8988T (cell line): ENCODE data around the gene POTEG.
"Not testable (repeated sequence)": the region's sequence is repeated elsewhere in the genome, so short reads cannot be mapped to it uniquely, and the experiment has no call there.

Experiments used
- DNase-seq: peaks from one replicate; pipeline ENCODE4 v3.0.0; 2011

The POTEG gene

DNA sequence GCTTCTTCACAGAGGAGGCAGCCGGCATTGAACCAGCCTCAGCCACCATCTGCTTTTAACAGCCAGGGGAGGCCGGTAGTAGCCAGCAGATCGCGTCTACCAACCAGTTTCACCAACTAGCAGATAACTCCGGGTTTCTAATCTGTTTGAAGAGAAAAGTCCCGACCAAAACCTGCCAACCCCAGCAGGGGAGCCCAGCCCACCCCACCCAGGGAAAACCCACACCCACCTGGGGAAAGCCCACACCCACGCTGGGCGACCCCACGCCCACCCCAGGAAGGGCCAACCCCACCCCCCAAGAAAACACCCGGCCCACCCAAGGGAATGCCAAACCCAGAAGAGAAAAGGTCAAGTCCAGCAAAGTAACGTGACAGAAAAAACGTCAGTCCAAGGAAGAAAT is at the start of gene POTEG:
Gene POTEG, minus strand, starts transcription at position 101 of the 400 bp plus-strand sequence. Its CDS starts 52 bp downstream, at position 49.
- not testable (repeated sequence) for DNase-seq

DNA sequence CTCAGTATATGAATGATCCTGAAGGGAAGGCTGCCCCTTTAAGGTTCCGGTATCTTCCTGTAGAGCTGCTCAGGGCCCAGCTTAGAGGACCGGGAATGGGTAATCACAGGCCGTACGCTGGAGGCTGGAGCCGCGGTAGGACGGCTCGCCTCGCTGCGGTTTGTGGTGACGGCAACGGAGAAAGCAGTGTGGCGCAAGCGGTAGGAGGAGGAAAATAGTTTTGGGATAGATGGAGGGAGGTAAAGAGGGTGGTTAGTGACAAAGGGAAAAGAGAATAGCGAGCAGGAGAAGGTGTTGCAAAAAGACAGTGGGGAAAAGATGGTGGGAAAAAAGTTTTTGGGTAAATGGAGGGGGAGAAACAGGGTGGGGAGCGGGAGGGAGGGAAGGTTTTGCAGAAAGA is 48.0 kb upstream of the POTEG start:
- not testable (repeated sequence) for DNase-seq

DNA sequence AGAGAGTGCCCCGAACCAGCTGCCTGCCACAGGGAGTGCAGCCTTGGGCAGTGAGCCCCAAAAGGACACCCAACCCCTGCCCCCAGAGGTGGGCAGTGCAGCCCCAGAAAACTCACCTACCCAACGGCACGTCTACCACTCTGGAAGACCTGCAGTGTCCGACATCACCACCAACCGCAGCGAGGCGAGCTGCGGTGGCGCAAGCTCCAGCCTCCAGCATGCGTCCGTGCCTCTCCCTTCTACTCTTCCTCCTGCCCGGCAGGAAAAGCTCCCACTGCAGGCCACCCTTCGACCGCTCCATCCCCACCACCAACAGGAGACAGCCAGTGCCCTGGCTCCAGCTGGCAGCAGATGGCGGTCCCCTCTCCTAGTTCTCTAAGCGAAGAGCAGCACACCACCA is 47.3 kb upstream of the POTEG start:
- not testable (repeated sequence) for DNase-seq

DNA sequence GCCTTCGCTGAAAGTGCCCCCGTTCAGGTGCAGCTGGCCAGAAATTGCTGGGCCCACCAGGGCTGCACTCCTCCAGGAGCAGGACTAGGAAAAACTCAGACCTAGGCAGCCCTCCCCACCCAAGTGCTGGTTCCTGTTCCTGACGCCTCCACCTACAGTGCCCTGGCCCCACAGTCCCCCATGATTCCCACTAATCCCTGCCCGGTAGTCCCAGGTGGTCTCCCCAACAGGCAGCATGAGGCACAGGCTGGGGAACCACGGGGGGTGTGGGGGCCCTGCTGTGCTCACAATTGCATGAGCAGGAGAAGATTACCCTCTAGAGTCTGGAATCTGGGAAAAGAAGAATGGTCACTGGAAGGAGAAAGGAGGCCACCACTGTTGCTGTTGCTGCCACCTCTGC is 46.4 kb upstream of the POTEG start:
- not testable (repeated sequence) for DNase-seq

DNA sequence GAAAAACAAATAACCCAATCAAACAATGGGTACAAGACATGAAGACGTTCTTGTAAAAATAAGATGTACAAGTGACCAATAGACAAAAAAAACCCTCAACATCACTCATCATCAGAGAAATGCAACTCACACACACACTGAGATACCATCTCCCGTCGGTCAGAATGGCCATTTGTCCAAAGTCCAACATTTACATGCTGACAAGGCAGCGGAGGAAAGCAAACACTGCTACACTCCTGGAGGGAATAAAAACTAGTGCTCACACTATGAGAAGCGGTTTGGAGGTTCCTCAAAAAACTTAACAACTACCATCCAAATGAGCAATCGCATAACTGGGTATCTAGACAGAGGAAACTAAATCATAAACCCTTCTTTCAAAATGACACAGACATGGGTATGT is 11.6 kb upstream of the POTEG start:
- not testable (repeated sequence) for DNase-seq

DNA sequence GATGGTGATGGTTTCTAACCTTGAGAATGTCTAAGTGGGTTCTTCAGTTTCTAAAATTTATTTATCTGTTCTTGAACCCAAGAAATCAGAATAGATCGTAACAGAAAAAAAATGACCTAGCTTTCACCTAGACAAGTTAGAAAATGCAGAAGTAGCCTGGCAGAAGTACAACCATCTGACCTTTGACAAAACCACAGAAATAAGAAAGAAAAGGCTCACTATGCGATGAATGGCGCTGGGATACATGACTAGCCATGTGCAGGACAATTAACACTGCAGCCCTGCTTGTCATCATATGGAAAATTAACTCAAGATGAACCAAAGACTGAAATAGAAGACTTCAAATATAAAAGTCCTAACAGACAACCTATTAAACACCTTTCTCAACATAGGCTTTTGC is 5.7 kb upstream of the POTEG start:
- DNase-seq, result not testable (repeated sequence)

DNA sequence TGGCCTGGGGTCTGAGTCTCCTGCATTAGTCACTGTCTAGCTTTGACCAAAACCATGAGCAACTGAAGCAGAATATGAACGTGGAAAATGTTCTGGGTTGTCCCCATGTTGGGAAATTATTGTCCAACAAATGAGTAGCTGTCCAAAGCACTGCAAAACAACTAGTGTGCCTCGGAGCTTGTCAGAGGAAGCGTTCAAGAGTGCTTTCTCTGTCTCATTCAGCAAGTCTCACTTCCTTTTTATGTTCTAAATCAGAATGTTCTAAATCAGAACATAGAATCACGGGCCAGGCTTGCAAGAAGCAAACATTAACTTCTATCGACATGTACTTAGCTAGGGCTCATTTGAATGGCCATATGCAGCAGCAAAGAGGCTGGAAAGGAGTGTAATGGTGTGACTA is 5.1 kb upstream of the POTEG start:
- DNase-seq, result not testable (repeated sequence)

DNA sequence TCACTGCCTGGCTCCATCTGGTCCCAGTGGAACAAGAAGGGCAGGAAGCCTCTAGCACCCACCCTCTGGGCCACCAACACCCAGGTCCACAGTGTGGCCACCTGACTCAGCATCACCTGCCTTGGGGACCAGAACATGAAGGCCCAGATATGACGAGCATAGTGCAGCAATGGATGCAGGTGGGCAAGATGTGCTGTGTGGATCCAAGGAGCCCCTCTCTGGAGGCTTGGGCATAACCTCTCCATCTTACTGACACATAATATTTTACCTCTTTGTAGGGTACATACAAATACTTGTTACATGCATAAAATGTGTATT is 2.9 kb upstream of the POTEG start:
- not testable (repeated sequence) for DNase-seq

DNA sequence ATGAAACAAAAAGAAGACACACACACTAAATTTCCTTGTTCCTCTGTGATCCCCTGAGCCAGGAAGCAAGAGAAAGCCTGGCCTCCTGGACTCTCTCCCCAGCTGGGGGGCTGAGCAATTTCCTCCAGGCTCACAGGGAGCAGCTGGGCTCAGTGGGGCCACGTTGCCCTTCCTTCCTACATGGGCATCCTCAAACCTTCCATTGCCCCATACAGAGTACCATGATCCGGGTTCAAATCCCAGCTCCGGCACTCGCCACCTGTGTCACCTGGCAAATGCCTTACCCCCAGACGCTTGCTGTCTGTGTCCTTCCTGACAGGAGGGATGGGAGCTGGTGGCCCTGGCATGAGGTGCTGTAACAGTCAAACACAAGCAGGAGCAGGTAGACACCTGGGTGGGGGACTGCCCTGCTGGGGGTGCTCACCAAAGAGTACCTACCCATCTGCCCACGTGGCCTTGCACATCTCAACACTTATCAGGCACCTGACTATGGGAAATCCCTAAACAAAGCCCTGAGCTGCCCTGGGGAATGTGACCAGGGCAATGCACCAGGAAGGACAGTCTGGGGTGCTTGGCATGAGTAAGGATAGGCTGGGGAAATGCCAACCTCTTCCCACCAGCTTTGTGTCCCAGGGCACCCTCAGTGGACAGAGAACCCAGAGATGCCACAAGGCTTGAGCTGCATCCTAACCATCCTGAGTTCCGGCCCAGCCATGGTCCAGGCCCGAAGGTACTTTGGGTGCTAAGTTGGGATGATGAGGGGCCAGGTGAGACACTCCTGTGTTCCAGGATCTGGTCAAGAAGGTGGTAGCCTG is 2.4 kb upstream of the POTEG start:
- not testable (repeated sequence) for DNase-seq

DNA sequence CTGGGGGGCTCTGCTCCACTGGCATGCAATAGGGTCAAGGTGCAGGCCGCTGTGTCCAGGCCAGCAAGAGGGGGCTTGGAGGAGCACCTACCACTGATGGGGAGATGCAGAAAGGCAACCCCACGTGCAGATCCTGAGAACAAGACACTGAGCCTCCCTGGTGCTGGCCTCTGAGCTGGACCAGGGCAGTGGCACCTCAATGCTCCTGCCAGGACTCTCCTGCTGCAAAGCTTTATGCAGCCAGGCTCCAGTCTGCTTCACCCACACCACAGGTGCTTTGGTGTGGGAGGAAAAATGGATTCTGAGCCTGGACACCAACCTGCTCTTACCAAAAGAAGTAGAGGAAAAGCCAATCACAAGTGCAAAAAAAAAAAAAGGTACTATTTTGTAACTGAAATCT is 1.7 kb upstream of the POTEG start:
- not testable (repeated sequence) for DNase-seq

DNA sequence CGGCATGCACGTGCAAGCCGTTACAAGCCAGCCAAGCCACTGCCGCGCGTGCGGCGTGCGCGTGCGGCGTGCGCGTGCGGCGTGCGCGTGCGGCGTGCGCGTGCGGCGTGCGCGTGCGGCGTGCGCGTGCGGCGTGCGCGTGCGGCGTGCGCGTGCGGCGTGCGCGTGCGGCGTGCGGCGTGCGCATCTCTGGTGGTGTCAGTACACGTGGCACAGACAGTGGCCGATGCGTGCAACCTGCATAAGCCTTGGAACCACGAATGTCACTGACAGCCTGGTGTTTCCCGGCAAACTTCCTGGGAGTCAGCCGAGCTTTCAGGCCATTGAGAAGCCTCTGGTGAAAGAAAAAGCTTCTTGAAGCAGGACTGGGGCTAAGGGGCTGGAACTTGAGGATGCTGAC is 750 bp upstream of the POTEG start:
- not testable (repeated sequence) for DNase-seq

DNA sequence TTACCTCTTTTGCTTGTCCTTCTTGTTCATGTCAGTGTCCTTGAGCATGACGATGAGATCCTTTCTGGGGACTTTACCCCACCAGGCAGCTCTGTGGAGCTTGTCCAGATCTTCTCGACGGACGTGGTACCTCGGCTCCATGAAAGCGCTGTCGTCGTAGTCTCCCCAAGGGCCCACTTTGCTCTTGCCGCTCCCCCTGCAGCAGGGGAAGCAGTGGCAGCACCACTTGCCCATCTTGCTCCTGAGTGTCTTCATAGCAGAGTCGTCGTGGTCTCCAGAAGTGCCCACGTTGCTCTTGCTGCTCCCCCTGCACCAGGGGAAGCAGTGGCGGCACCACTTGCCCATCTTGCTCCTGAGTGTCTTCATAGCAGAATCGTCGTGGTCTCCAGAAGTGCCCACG is 376 bp downstream of the POTEG start:
- not testable (repeated sequence) for DNase-seq

DNA sequence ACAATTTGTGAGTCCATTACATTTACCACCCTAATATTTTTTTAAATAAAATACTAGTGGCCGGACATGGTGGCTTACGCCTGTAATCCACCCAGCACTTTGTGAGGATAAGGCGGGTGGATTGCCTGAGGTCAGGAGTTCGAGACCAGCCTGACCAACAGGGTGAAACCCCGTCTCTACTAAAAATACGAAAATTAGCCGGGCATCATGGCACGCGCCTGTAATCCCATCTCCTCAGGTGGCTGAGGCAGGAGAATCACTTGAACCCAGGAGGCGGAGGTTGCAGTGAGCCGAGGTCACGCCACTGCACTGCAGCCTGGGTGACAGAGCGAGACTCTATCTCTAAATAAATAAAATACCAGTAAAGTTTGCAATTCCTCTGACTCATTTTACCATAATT is 25.6 kb downstream of the POTEG start:
- not testable (repeated sequence) for DNase-seq

DNA sequence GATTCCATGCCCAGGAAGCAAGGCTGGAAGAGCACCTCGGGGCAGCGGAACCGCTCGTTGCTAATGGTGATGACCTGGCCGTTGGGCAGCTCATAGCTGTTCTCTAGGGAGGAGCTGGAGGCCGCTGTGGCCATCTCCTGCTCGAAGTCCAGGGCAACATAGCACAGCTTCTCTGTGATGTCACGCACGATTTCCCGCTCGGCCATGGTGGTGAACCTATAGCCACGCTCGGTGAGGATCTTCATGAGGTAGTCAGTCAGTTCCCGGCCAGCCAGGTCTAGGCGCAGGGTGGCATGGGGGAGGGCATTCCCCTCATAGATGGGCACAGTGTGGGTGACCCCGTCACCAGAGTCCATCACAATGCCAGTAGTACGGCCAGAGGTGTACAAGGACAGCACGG is 32.0 kb downstream of the POTEG start:
- not testable (repeated sequence) for DNase-seq

DNA sequence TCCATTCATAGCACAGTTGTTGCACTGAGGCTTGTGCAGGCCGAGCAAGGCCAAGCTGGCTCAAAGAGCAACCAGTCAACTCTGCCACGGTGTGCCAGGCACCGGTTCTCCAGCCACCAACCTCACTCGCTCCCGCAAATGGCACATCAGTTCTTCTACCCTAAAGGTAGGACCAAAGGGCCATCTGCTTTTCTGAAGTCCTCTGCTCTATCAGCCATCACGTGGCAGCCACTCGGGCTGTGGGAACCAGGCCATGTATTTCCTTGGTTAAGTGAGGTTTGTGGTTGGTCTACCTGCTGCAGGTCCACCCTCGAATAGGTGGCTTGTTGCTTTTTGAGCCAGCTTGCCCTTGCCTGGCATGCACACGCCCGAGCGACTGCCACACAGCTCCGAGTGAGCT is 39.4 kb downstream of the POTEG start:
- DNase-seq, result not testable (repeated sequence)

DNA sequence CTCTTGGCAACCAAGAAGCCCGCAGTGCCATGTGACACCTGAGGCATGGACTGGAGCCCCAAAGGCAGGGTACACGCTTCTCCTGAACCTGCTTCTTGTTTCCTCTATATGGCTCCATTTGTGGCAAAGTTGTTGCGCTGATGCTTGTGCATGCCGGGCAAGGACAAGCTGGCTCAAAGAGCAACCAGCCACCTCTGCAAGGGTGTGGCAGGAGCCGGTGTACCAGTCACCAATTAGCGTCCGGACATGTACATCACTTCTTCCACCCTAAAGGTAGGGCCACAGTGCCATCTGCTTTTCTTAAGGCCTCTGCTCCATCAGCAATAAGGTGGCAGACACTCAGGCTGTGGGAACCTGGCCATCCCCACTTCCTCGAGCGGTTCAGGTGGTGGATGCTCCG is 43.9 kb downstream of the POTEG start:
- DNase-seq, result not testable (repeated sequence)

DNA sequence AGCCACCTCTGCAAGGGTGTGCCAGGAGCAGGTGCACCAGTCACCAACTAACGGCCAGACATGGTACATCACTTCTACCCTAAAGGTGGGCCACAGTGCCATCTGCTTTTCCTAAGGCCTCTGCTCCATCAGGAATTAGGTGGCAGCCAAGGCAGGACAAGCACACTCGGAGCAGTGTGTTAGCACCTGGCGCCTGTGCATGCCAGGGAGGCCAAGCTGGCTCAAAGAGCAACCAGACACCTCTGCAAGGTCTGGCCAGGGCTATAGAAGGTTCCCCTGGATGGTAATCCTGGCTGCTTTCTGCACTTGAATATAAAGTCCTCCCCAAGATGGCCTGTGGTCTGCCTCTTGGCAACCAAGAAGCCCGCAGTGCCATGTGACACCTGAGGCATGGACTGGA is 45.4 kb downstream of the POTEG start:
- not testable (repeated sequence) for DNase-seq

DNA sequence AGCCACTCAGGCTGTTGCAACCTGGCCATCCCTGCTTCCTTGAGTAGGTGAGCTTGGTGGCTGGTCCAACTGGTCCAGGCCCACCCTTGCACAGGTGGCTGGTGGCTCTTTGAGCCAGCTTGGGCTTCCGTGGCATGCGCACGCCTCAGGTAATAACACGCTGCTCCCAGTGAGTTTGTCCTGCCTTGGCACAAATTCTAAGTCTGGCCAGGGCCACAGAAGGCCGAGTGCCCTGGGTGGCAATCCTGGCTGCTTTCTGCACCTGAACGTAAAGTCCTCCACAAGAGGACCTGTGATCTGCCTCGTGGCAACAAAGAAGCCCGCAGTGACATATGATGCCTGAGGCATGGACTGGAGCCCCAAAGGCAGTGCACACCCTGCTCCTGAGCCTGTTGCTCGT is 47.1 kb downstream of the POTEG start:
- DNase-seq, result not testable (repeated sequence)

DNA sequence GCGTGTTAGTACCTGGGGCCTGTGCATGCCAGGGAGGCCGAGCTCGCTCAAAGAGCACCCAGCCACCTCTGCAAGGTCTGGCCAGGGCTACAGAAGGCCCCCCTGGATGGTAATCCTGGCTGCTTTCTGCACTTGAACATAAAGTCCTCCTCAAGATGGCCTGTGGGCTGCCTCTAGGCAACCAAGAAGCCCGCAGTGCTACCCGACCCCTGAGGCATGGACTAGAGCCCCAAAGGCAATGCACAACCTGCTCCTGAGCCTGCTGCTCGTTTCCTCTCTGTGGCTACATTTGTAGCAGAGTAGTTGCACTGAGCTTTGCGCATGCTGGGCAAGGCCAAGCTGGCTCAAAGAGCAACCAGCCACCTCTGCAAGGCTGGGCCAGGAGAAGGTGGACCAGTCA is 47.8 kb downstream of the POTEG start:
- not testable (repeated sequence) for DNase-seq

DNA sequence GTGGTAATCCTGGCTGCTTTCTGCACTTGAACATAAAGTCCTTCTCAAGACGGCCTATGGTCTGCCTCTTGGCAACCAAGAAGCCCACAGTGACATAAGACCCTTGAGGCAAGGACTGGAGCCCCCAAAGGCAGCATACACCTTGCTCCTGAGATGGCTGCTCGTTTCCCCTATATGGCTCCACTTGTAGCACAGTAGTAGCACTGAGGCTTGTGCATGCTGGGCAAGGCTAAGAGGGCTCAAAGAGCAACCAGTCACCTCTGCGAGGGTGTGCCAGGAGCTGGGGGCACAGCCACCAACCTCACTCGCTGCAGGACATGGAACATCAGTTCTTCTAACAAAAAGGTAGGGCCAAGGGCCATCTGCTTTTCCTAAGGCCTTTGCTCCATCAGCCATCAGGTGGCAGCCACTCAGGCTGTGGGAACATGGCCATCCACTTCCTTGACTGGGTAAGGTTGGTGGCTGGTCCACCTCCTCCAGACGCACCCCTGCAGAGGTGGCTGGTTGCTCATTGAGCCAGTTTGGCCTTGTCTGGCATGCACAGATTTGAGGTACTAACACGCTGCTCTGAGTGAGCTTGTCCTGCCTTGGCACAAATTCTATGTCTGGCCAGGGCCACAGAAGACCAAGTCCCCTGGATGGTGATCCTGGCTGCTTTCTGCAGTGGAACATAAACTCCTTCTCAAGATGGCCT is 49.9 kb downstream of the POTEG start:
- DNase-seq, result not testable (repeated sequence)

DNA sequence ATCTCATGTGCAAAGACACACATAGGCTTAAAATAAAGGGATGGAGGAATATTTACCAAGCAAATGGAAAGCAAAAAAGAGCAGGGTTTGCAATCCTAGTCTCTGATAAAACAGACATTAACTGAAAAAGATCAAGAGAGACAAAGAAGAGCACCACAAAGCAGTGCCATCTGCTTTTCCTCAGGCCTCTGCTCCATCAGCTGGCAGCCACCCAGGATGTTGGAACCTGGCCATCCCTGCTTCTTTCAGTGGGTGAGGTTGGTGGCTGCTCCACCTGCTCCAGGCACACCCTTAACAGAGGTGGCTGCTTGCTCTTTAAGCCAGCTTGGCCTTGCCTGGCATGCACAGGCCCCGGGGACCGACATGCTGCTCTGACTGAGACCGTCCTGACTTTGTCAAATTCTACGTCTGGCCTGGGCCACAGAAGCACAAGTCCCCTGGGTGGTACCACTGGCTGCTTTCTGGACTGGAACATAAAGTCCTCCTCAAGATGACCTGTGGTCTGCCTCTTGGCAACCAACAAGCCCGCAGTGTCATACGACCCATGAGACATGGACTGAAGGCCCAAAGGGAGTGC is 51.0 kb downstream of the POTEG start:
- not testable (repeated sequence) for DNase-seq

DNA sequence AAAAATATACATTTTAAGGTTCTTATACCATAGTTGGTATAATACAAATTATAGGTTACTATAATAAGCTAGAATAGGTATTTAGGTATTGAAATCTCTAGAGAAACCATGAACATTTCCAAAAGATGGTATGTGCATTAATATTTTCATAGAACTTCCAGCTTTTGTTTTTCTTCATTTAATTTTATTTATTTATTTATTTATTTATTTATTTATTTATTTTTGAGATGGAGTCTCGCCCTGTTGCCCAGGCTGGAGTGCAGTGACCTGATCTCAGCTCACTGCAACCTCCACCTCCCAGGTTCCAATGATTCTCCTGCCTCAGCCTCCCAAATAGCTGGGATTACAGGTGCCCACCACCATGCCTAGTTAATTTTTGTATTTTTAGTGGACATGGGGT is 54.0 kb downstream of the POTEG start:
- DNase-seq, result not testable (repeated sequence)

DNA sequence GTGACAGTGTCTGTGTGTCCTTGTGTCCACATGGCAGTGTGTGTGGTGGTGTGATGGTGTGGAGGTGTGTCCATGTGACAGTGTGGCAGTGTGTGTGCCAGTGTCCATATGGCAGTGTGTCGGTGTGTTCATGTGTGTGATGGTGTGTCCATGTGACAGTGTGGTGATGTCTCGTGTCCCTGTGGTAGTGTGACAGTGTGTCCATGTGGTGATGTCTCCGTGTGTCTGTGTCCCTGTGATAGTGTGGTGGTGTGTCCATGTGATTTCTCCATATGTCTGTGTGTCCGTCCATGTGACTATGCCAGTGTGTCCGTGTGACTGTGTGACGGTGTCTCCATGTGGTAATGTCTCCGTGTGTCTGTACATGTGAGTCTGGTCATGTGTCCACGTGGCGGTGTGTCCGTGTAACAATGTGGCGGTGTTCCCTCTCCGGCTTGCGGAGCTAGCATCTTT is 59.7 kb downstream of the POTEG start:
- not testable (repeated sequence) for DNase-seq
